ENCODE measurements around the gene ZDHHC13.

The ZDHHC13 gene, protein sequence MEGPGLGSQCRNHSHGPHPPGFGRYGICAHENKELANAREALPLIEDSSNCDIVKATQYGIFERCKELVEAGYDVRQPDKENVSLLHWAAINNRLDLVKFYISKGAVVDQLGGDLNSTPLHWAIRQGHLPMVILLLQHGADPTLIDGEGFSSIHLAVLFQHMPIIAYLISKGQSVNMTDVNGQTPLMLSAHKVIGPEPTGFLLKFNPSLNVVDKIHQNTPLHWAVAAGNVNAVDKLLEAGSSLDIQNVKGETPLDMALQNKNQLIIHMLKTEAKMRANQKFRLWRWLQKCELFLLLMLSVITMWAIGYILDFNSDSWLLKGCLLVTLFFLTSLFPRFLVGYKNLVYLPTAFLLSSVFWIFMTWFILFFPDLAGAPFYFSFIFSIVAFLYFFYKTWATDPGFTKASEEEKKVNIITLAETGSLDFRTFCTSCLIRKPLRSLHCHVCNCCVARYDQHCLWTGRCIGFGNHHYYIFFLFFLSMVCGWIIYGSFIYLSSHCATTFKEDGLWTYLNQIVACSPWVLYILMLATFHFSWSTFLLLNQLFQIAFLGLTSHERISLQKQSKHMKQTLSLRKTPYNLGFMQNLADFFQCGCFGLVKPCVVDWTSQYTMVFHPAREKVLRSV

GRCh38 chr11:19116971-19117759, at the start of gene ZDHHC13:
TSS of gene ZDHHC13 (plus strand) at chr11:19117168. CDS start at chr11:19117250, 82 bp downstream.
- DNase-seq (ENCODE audit: extremely low read depth in 1 of 2, low read depth in 1 of 2) = peak; percentile 88 to 96

DNA sequence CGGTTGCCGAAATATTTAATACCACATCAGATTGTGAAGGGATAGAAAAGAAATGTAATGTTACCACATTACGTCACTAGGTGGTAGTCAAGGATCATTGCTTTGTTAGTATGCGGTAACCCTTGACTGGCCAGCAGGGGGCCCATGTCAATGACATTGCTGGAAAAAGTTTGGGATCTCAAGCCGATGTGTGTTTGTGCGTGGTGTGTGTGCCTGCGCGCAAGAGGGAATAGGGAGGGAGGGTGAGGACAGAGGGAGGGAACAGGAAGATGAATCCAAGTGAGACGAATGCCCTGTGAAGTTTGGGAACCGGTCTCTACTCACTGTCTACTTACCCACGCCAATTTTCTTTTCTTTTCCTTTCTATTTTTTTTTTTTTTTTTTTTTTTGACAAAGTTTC, 45.7 kb upstream of the ZDHHC13 start:
- DNase-seq (ENCODE audit: extremely low read depth in 1 of 2, low read depth in 1 of 2) = peak; percentile 15 to 22

GRCh38 chr11:19072464-19072863, 44.5 kb upstream of the ZDHHC13 start:
- no peak for DNase-seq (ENCODE audit: extremely low read depth in 1 of 2, low read depth in 1 of 2)

- no peak for DNase-seq (ENCODE audit: extremely low read depth in 1 of 2, low read depth in 1 of 2)
Observed at GRCh38 chr11:19073454-19074415, 43.2 kb upstream of the ZDHHC13 start.

- DNase-seq (ENCODE audit: extremely low read depth in 1 of 2, low read depth in 1 of 2) = no peak
Observed at GRCh38 chr11:19075636-19076035, 41.3 kb upstream of the ZDHHC13 start.

DNA sequence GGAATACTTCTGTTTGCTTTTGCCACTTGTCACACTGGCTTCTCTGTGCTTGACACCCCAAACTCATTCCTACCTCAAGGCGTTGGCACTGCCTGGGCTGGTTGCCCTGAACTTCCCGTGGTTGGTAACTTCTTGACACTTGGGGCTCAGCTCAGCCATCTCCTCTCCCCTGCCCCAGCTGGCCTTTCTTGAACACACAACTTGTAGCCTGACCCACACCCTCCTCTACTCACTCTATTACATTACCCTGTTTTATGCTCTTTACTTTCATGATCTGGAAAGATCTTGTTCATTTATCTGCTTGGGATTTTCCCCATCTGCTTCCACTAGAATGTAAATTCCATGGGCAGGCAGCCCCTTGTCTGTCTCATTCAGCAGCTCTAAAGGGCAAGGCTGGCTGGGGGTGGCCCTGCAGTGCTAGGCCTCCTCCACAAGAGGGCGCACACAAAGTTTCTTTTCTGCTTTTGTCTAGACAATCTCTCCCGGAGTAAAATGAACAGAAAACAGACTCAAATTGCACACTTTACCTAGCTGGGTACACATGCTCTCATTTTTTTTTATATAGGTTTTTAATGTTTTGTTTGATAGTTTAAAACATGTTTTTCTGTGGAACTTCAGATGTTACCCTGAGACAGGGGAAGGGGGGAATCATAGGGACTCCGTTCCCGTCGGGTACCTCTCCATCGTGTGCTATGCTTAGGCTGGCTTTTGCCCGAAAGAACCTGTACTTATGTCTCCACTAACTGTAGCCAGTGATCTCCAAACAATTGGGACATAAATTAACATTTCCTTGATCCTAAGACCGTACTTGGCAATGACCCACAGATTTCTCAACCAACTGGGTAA, 40.0 kb upstream of the ZDHHC13 start:
- peak; percentile 16 to 22 for DNase-seq (ENCODE audit: extremely low read depth in 1 of 2, low read depth in 1 of 2)

DNA sequence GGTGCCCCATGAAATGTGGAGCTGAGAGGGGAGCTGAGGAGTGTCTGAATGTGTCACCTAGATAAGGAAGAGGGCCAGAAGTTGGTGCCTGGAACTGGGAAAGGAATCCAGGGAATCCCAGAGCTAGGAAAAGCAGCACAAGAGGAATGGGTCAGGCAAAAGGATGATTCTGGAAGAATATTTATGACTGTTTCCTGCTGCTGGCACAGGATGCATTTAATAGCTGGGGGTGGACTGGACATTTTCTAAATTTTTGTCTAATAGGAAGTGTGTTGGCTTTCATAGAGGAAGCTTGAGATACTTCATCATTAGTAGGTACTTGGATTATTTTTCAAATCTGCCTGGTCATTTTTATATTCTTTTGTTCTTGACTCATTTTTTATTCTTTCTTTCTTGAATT, 39.0 kb upstream of the ZDHHC13 start:
- DNase-seq (ENCODE audit: extremely low read depth in 1 of 2, low read depth in 1 of 2) = no peak

- DNase-seq (ENCODE audit: extremely low read depth in 1 of 2, low read depth in 1 of 2) = no peak
Observed at GRCh38 chr11:19079643-19080440, 37.1 kb upstream of the ZDHHC13 start.

GRCh38 chr11:19080579-19080993, 36.4 kb upstream of the ZDHHC13 start:
- no peak for DNase-seq (ENCODE audit: extremely low read depth in 1 of 2, low read depth in 1 of 2)

DNA sequence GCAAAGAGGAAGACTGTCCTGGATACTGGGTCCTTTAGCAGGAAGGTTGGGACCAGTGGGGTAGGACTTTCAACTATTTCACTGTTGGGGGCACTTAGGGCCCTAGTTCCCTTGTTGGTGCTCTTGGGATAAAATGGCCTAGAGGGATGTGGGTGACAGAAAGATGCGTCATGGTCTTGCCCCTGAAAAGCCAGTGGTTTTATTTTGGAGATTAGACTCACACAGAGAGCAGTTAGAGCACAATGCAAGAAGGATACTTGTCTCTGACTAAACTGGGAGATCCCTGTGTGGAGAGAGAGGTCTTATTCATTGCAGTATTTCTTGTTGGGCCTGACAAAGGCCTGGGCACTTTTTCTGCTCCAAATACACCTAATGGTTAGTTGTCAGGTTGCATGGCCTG, 33.8 kb upstream of the ZDHHC13 start:
- DNase-seq (ENCODE audit: extremely low read depth in 1 of 2, low read depth in 1 of 2) = no peak

DNA sequence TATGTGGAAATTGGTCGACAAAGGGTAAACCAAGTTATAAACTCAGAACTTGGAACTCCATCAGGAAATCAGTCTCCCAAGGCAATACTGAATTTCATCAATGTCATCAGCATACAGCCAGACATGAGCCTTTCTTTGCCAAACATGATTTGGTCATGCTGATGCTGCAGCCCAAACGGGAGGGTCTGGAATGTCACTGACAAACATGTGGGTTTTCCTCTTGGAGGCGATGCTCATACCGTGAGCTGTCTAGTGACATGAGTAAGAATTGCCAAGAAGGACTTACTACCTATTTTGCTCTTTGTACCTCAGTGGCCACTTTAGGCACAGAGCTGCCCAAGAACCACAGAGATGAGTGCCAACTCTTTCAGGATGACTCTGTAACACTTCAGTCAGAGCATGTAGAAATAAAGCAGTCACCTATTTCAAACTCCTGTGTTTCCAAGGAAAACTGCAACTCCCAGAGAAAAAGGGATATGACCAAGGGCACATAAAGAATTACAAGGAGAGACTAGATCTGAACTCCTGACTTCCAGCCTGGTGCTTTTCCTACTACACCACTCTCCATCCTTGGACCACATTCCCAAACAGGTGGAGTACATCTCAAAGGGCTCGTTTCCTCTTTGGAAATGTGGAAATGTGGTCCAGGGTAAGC, 32.2 kb upstream of the ZDHHC13 start:
- DNase-seq (ENCODE audit: extremely low read depth in 1 of 2, low read depth in 1 of 2) = no peak

- DNase-seq (ENCODE audit: extremely low read depth in 1 of 2, low read depth in 1 of 2) = no peak
Observed at GRCh38 chr11:19087658-19088057, 29.3 kb upstream of the ZDHHC13 start.

- DNase-seq (ENCODE audit: extremely low read depth in 1 of 2, low read depth in 1 of 2) = no peak
Observed at GRCh38 chr11:19088791-19089190, 28.2 kb upstream of the ZDHHC13 start.

- DNase-seq (ENCODE audit: extremely low read depth in 1 of 2, low read depth in 1 of 2) = no peak
Observed at GRCh38 chr11:19089421-19089820, 27.5 kb upstream of the ZDHHC13 start.

DNA sequence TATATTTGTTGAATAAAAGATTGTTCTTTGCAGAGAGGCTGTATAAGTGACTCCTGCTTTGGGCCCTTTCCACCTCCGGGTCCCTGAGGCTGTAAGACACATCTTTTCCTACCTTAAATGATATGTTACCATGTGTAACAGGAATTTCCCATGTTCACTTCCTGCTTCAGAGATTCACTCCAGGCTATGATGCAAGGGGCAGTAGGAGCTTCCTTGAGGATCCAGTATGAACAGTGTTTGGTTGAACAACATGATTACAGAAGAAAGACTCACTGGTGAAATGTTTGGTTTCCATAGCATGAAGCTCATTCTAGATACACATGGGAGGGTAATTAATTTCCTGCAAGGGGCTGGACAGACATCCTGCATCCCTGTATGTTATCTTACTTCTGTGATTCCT, 25.6 kb upstream of the ZDHHC13 start:
- no peak for DNase-seq (ENCODE audit: extremely low read depth in 1 of 2, low read depth in 1 of 2)

GRCh38 chr11:19092342-19092741, 24.6 kb upstream of the ZDHHC13 start:
- DNase-seq (ENCODE audit: extremely low read depth in 1 of 2, low read depth in 1 of 2) = no peak

DNA sequence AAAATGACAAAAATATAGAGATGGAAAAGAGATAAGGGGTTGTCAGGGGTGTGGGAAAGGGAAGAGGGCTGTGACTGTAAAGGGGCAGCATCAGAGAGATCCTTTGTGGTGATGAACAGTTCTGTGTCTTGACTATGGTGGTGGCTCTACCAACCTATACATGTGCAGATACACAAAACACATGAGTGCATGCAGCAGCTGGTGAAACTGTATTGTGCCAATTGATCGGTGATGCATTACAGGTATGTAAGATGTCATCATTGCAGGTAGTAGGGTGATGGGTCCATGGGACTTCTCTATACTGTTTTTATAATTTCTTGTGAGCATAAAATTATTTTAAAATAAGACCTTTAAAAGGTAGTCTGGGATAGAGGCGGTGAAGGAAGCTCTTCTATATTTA, 24.1 kb upstream of the ZDHHC13 start:
- no peak for DNase-seq (ENCODE audit: extremely low read depth in 1 of 2, low read depth in 1 of 2)

DNA sequence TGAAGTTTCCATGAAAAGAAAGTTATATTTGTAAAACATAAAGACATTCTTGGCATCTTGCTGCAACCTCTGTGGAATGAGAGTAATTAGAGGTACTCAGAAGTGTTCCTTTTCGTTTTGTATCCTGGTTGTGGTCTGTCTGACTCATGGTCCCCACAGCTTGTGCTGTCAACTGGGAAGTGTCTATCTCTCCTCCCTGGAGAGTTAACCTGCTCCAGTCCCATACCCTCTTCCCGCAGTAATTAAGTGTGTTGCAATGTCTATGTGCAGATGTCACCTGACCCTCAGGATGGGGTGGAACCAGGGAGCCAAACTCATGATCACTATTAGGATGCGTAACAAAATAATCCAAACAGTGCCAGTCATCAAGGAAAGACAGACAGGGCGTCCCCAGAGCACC, 23.0 kb upstream of the ZDHHC13 start:
- no peak for DNase-seq (ENCODE audit: extremely low read depth in 1 of 2, low read depth in 1 of 2)
